ENCODE measurements around the gene EBF3.

The EBF3 gene

GRCh38 chr10:129958629-129959543 is 5.2 kb downstream of the EBF3 start:
- no peak for DNase-seq

GRCh38 chr10:129958148-129958628 is 5.9 kb downstream of the EBF3 start:
- no peak for DNase-seq

- no peak for DNase-seq
These were observed 7.0 kb downstream of the EBF3 start for GRCh38 chr10:129956876-129957673.

GRCh38 chr10:129956286-129956670 is 7.8 kb downstream of the EBF3 start:
- DNase-seq = no peak

- no peak for DNase-seq
These were observed 8.3 kb downstream of the EBF3 start for GRCh38 chr10:129955601-129956285.

- DNase-seq = no peak
These were observed 9.4 kb downstream of the EBF3 start for GRCh38 chr10:129954492-129955315.

- DNase-seq = no peak
These were observed 10.7 kb downstream of the EBF3 start for GRCh38 chr10:129953119-129954051.

- no peak for DNase-seq
These were observed 11.5 kb downstream of the EBF3 start for GRCh38 chr10:129952378-129953118.

GRCh38 chr10:129951970-129952265 is 12.2 kb downstream of the EBF3 start:
- DNase-seq = no peak

- no peak for DNase-seq
These were observed 12.7 kb downstream of the EBF3 start for GRCh38 chr10:129951101-129951969.

GRCh38 chr10:129950676-129951075 is 13.4 kb downstream of the EBF3 start:
- no peak for DNase-seq

GRCh38 chr10:129949891-129950291 is 14.2 kb downstream of the EBF3 start:
- no peak for DNase-seq

- no peak for DNase-seq
These were observed 14.7 kb downstream of the EBF3 start for GRCh38 chr10:129949411-129949810.

- no peak for DNase-seq
These were observed 17.2 kb downstream of the EBF3 start for GRCh38 chr10:129946859-129947258.

- DNase-seq = no peak
These were observed 17.9 kb downstream of the EBF3 start for GRCh38 chr10:129945941-129946760.

GRCh38 chr10:129945526-129945925 is 18.5 kb downstream of the EBF3 start:
- no peak for DNase-seq

- DNase-seq = no peak
These were observed 19.0 kb downstream of the EBF3 start for GRCh38 chr10:129945064-129945463.

GRCh38 chr10:129944456-129944855 is 19.6 kb downstream of the EBF3 start:
- DNase-seq = no peak
